Smooth muscle cell (in vitro differentiated cells): Measurements from ENCODE around the gene RIN3. TPM values are rescaled to one million over a fixed set of nuclear protein-coding genes. Genes with fewer than 3 reads are reported as not detected.

Experiments used
- DNase-seq: peaks from one replicate; lab custom pipeline; 2025; ENCODE audit not compliant: unreplicated experiment; lab: John Stamatoyannopoulos, UW
- H2AFZ ChIP-seq: fragments of 200-600 bp; sonication (generic); 2 replicates; pipeline ENCODE4 v1.6.0; 2016; ENCODE audit warnings: antibody characterized with exemption, low read depth, mild to moderate bottlenecking
- H3F3A ChIP-seq: fragments of 200-600 bp; sonication (generic); 2 replicates; pipeline ENCODE4 v1.6.0; 2017; ENCODE audit warnings: antibody characterized with exemption, low read depth
- H3K27ac ChIP-seq: fragments of 200-600 bp; sonication (generic); 2 replicates; pipeline ENCODE4 v1.5.1; 2016; ENCODE audit warnings: low read depth, mild to moderate bottlenecking
- H3K27me3 ChIP-seq: fragments of 200-600 bp; sonication (generic); 2 replicates; pipeline ENCODE4 v1.6.1; 2016; ENCODE audit warnings: low read depth, mild to moderate bottlenecking
- H3K36me3 ChIP-seq: fragments of 200-600 bp; sonication (generic); 2 replicates; pipeline ENCODE4 v1.5.1; 2016; ENCODE audit warnings: low read depth
- H3K4me1 ChIP-seq: fragments of 200-600 bp; sonication (generic); 2 replicates; pipeline ENCODE4 v1.5.1; 2016; ENCODE audit warnings: low read depth
- H3K4me2 ChIP-seq: fragments of 200-600 bp; sonication (generic); 2 replicates; pipeline ENCODE4 v1.6.0; 2016; ENCODE audit warnings: mild to moderate bottlenecking
- H3K4me3 ChIP-seq: fragments of 200-600 bp; sonication (generic); 2 replicates; pipeline ENCODE4 v1.5.1; 2016; ENCODE audit warnings: mild to moderate bottlenecking
- H3K79me2 ChIP-seq: fragments of 200-600 bp; sonication (generic); 2 replicates; pipeline ENCODE4 v1.6.0; 2016; ENCODE audit warnings: low read depth, mild to moderate bottlenecking
- H3K9ac ChIP-seq: fragments of 200-600 bp; sonication (generic); 2 replicates; pipeline ENCODE4 v1.6.0; 2016; ENCODE audit warnings: low read depth
- H3K9me3 ChIP-seq: fragments of 200-600 bp; sonication (generic); replicated peaks from 2 replicates; pipeline ENCODE4 v1.5.1; 2016; ENCODE audit warnings: low read depth
- H4K20me1 ChIP-seq: fragments of 200-600 bp; sonication (generic); 2 replicates; pipeline ENCODE4 v1.6.0; 2016; ENCODE audit warnings: low read depth
- CTCF ChIP-seq: fragments of 200-600 bp; sonication (generic); IDR thresholded peaks from 2 replicates; pipeline ENCODE4 v1.5.1; 2017; ENCODE audit warnings: borderline replicate concordance, mild to moderate bottlenecking, antibody characterized with exemption; ENCODE audit not compliant: insufficient read depth, poor library complexity, severe bottlenecking
- WGBS: methylation state at CpG from one replicate; pipeline ENCODE4 v1.1.7; 2016; ENCODE audit warnings: low lambda C conversion rate; 5-methylcytosine and 5-hydroxymethylcytosine counted together
- polyA plus RNA-seq: library from polyadenylated mRNA; unstranded; fragments of >200 nt; fragmentation: Nextera tagmentation; extraction: Ambion mirVana; gene quantifications from 2 replicates; pipeline ENCODE4 v1.2.1, GENCODE V29; 2016
- total RNA-seq: library from RNA; depleted of rRNA; stranded (reverse); fragments of >200 nt; gene quantifications from 2 replicates; pipeline ENCODE4 v1.2.3, GENCODE V29; 2014

RIN3 gene
- total and polyA plus RNA-seq, 2 experiments from 2014 or later: 2.7 to 3.8 TPM

GRCh38 chr14:92676403-92677086 is 163.0 kb downstream of the RIN3 start:
- Histone ChIP-seq H3K27me3 (no peaks in the 10 kb centered on the region), H3K4me3 (no peak overlapping the region), H3K9ac (no peak overlapping the region), H3F3A (no peaks in the 10 kb centered on the region), H3K36me3 (no peaks in the 10 kb centered on the region), H3K4me1 (no peaks in the 10 kb centered on the region), H3K4me2 (no peak overlapping the region), H2AFZ (no peak overlapping the region), H3K79me2 (no peaks in the 10 kb centered on the region), H4K20me1 (no peaks in the 10 kb centered on the region), H3K9me3 (no peaks in the 10 kb centered on the region), H3K27ac (no peak overlapping the region)
- TF ChIP-seq CTCF: no peak
- 95% methylated on average over 8 of the region's 8 CpGs for WGBS
- DNase-seq: no peak

GRCh38 chr14:92677087-92677668 is 163.6 kb downstream of the RIN3 start:
- no peaks in the 10 kb centered on the region for H3K79me2 ChIP-seq
- no peak for TF ChIP-seq CTCF
- no peaks in the 10 kb centered on the region for H3F3A ChIP-seq
- H3K4me1 ChIP-seq: no peaks in the 10 kb centered on the region
- no peak overlapping the region for H3K4me3 ChIP-seq
- no peak for DNase-seq
- no peaks in the 10 kb centered on the region for H4K20me1 ChIP-seq
- H3K27me3 ChIP-seq: no peaks in the 10 kb centered on the region
- H3K9ac ChIP-seq: no peak overlapping the region
- no peak overlapping the region for H3K4me2 ChIP-seq
- H3K36me3 ChIP-seq: no peaks in the 10 kb centered on the region
- no peak overlapping the region for H2AFZ ChIP-seq
- H3K27ac ChIP-seq: no peak overlapping the region
- 70% methylated on average over 4 of the region's 4 CpGs for WGBS
- no peaks in the 10 kb centered on the region for H3K9me3 ChIP-seq

GRCh38 chr14:92677955-92678354 is 164.4 kb downstream of the RIN3 start:
- H3K4me3 ChIP-seq: no peak overlapping the region
- H3K9me3 ChIP-seq: no peaks in the 10 kb centered on the region
- no peaks in the 10 kb centered on the region for H3K79me2 ChIP-seq
- no peak overlapping the region for H3K4me2 ChIP-seq
- no peaks in the 10 kb centered on the region for H3K4me1 ChIP-seq
- DNase-seq: no peak
- no peaks in the 10 kb centered on the region for H3F3A ChIP-seq
- no peak for TF ChIP-seq CTCF
- H3K27ac ChIP-seq: no peak overlapping the region
- H3K27me3 ChIP-seq: no peaks in the 10 kb centered on the region
- no peaks in the 10 kb centered on the region for H3K36me3 ChIP-seq
- no peak overlapping the region for H3K9ac ChIP-seq
- 90% methylated on average over 2 of the region's 2 CpGs for WGBS
- H2AFZ ChIP-seq: no peak overlapping the region
- H4K20me1 ChIP-seq: no peaks in the 10 kb centered on the region

GRCh38 chr14:92678766-92679165 is 165.2 kb downstream of the RIN3 start:
- 85% methylated on average over 5 of the region's 5 CpGs for WGBS
- Histone ChIP-seq H3F3A (no peaks in the 10 kb centered on the region), H3K9ac (no peak overlapping the region), H3K27me3 (no peaks in the 10 kb centered on the region), H3K4me3 (no peak overlapping the region), H4K20me1 (no peaks in the 10 kb centered on the region), H2AFZ (no peak overlapping the region), H3K27ac (no peak overlapping the region), H3K36me3 (no peaks in the 10 kb centered on the region), H3K4me1 (no peaks in the 10 kb centered on the region), H3K4me2 (no peak overlapping the region), H3K9me3 (no peaks in the 10 kb centered on the region), H3K79me2 (no peaks in the 10 kb centered on the region)
- DNase-seq: no peak
- no peak for TF ChIP-seq CTCF
